HL-60 (cell line): ENCODE results near the gene PRPF40B.

ENCODE experiments used
- DNase-seq, 2 experiments: peaks; one replicate each; pipeline ENCODE4 v3.0.0-alpha.2; 2010 to 2020; ENCODE audit warnings: low read depth in 1 of 2, low spot score in 1 of 2
- H3K27ac ChIP-seq: fragments of 250-450 bp; sonication (Bioruptor Pico); replicated peaks from 2 replicates; pipeline ENCODE4 v1.5.1; 2020; ENCODE audit warnings: mild to moderate bottlenecking, moderate library complexity
- H3K27me3 ChIP-seq: fragments of 250-450 bp; sonication (Bioruptor Pico); 2 replicates; pipeline ENCODE4 v1.5.1; 2021; ENCODE audit warnings: mild to moderate bottlenecking, moderate library complexity; ENCODE audit not compliant: insufficient read depth, poor library complexity, severe bottlenecking
- H3K4me3 ChIP-seq: replicated peaks from 2 replicates; pipeline ENCODE4 v1.5.1; 2011; ENCODE audit warnings: mild to moderate bottlenecking, control low read depth, low read length; ENCODE audit not compliant: insufficient read depth
- GABPA ChIP-seq: IDR thresholded peaks from 2 replicates; pipeline ENCODE4 v1.6.1; 2012; ENCODE audit warnings: low read depth
- POLR2AphosphoS5 ChIP-seq: IDR thresholded peaks from 2 replicates; pipeline ENCODE4 v1.6.1; 2012; ENCODE audit warnings: low read depth
- REST ChIP-seq: IDR thresholded peaks from 2 replicates; pipeline ENCODE4 v1.6.1; 2012; ENCODE audit warnings: low read depth; ENCODE audit not compliant: insufficient replicate concordance
- SPI1 ChIP-seq: IDR thresholded peaks from 2 replicates; pipeline ENCODE4 v1.6.1; 2012; ENCODE audit warnings: low read depth, mild to moderate bottlenecking, borderline replicate concordance
- TF ChIP-seq, protein P1 (sequence below): IDR thresholded peaks from one replicate; pipeline ENCODE4 v1.5.1; 2011; ENCODE audit warnings: low read length, control low read depth, inconsistent platforms; ENCODE audit not compliant: insufficient read depth

The PRPF40B gene

GRCh38 chr12:49588281-49588680 lies 35.1 kb upstream of the PRPF40B start:
- Histone ChIP-seq H3K4me3 (no peak overlapping the region), H3K27ac (no peak overlapping the region), H3K27me3 (no peaks in the 10 kb centered on the region)
- no peak for TF ChIP-seq SPI1
- no peak for TF ChIP-seq REST
- TF ChIP-seq POLR2AphosphoS5, result no peak
- TF ChIP-seq GABPA, result no peak
- TF ChIP-seq, protein P1, sequence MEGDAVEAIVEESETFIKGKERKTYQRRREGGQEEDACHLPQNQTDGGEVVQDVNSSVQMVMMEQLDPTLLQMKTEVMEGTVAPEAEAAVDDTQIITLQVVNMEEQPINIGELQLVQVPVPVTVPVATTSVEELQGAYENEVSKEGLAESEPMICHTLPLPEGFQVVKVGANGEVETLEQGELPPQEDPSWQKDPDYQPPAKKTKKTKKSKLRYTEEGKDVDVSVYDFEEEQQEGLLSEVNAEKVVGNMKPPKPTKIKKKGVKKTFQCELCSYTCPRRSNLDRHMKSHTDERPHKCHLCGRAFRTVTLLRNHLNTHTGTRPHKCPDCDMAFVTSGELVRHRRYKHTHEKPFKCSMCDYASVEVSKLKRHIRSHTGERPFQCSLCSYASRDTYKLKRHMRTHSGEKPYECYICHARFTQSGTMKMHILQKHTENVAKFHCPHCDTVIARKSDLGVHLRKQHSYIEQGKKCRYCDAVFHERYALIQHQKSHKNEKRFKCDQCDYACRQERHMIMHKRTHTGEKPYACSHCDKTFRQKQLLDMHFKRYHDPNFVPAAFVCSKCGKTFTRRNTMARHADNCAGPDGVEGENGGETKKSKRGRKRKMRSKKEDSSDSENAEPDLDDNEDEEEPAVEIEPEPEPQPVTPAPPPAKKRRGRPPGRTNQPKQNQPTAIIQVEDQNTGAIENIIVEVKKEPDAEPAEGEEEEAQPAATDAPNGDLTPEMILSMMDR, result no peak
- peak in 1 of 2 experiments; percentile 32 for DNase-seq

DNA sequence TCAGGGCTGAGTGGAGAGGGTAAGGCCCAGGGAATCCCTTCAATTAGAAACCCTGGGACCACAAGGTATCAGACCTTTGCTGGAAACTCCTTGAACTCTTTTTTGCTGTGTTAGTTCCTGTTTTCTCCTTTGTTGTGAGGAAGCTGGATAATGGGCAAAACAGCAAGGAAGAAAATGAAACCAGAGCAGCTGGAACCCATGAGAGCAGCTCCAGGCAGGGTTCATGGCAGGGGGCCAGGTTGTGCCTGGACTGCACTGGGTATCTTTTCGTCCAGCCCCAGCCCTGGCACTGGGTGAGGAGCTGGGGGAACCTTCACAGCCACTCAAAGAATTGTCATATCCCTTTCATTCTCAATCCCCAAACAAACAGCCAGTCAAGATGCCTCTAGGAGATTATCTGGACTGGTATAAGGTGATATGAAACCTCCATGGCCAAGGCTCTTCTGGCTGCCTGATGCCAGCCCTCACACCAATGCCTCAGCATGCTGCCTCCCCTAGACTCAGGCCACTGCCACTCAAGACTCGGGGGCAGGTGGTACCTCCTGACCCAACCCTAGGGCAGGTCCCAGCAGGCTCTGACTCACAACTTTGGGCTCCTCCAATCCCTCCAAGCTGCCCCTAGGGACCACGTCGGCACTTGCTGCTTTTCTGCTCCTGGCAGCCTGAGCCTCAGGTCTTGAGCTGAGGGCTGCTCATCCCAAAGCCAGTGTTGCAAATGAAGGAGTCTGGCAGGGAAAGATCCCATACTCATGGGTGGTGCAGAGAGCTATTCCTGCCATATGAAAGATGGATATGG lies 34.4 kb upstream of the PRPF40B start:
- H3K27ac ChIP-seq, result no peak overlapping the region
- no peak for DNase-seq
- TF ChIP-seq GABPA, result no peak
- TF ChIP-seq POLR2AphosphoS5, result no peak
- no peak for TF ChIP-seq REST
- TF ChIP-seq, protein P1, result no peak
- TF ChIP-seq SPI1, result no peak

DNA sequence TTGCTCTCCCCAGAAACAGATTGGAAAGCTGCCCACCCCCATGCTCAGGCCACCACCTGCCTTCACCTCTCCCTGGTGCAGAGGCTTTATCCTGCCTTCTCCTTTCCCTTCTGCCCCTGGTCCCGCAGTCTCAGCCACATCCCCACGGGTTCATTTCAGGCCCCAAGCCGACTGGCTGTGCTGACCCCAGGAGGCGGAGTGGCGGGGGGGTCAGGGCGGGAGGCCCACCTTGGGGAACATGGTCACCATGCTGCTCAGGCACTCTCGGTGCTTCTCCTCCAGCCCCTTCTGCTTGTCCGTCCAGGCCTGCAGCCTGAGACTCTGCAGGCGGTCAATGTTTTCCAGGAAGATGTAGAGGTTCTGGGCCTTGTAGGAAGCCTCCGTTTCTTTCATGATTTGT lies 24.8 kb upstream of the PRPF40B start:
- Histone ChIP-seq H3K27ac (no peak overlapping the region), H3K4me3 (no peak overlapping the region), H3K27me3 (no peaks in the 10 kb centered on the region)
- TF ChIP-seq SPI1 (no peak), POLR2AphosphoS5 (no peak), GABPA (no peak), REST (no peak)
- TF ChIP-seq, protein P1, result no peak
- no peak for DNase-seq

More for the DNA sequence above, 34.4 kb upstream of the PRPF40B start:
- H3K27me3 ChIP-seq, result no peaks in the 10 kb centered on the region
- no peak overlapping the region for H3K4me3 ChIP-seq
